K562 (cell line): ENCODE results near the gene APOBEC3A. TPM values are rescaled to one million over a fixed set of nuclear protein-coding genes. Genes with fewer than 3 reads are reported as not detected.

Experiments used
- DACH1 ChIP-seq: fragments of 450-650 bp; IDR thresholded peaks from 2 replicates; pipeline ENCODE4 v1.6.1; 2018; ENCODE audit not compliant: partially characterized antibody
- SRSF3 ChIP-seq: fragments of 200-400 bp; formaldehyde crosslinking; IDR thresholded peaks from 2 replicates; pipeline ENCODE4 v1.6.1; 2016; ENCODE audit warnings: mild to moderate bottlenecking, low read length, moderate library complexity; ENCODE audit not compliant: insufficient read depth
- ZNF592 ChIP-seq: fragments of 450-650 bp; IDR thresholded peaks from 2 replicates; pipeline ENCODE4 v1.6.1; 2017; ENCODE audit warnings: antibody characterized with exemption, mild to moderate bottlenecking
- ZNF780A ChIP-seq: fragments of 250-450 bp; sonication (Bioruptor Pico); IDR thresholded peaks from 2 replicates; pipeline ENCODE4 v1.5.0; 2021; ENCODE audit warnings: mild to moderate bottlenecking
- polyA plus RNA-seq, 8 experiments: library from polyadenylated mRNA; depleted of rRNA in 4 of 8; stranded (reverse) in 5 of 8; unstranded in 3 of 8; fragments of >200 nt; fragmentation: Nextera tagmentation in 2 of 8; fragmentation: Illumina TruSeq in 1 of 8; extraction: Ambion mirVana in 2 of 8; extraction: Trizol in 1 of 8; gene quantifications; 2 replicates each; pipeline versions ENCODE4 v1.2.1 to v1.2.3, GENCODE V29; 2011 to 2014; ENCODE audit warnings: inconsistent platforms in 1 of 8, missing spikeins in 1 of 8
- total RNA-seq, 7 experiments: library from RNA; depleted of rRNA in 6 of 7; stranded (reverse); fragments of >200 nt in 6 of 7; fragmentation: Illumina TruSeq in 2 of 7; extraction: Trizol in 2 of 7; gene quantifications; 2 replicates each; pipeline versions ENCODE4 v1.2.1 to v1.2.3, GENCODE V29; 2011 to 2021; ENCODE audit warnings: low replicate concordance in 1 of 7

The APOBEC3A gene
- total and polyA plus RNA-seq, 9 of the 15 experiments (the other 6 are each of a cell fraction or from before 2014, with no cell fraction given): 0.04 TPM; not detected in 8

- TF ChIP-seq ZNF592 (no peak), SRSF3 (no peak), DACH1 (no peak), ZNF780A (CRISPR knock-in tag) (no peak)
These were observed 9.5 kb downstream of the APOBEC3A start (continued) for GRCh38 chr22:38966942-38967341.
